Measurements from ENCODE around the gene LMLN.

Gene LMLN

GRCh38 chr3:197970588-197970987 lies 10.6 kb downstream of the LMLN start:
- Mint-ChIP-seq H3K27me3 (no peaks in the 10 kb centered on the region), H3K9me3 (peaks cover 6% of the 10 kb centered on the region), H3K36me3 (peaks cover 6% of the 10 kb centered on the region), H3K4me1 (no peaks in the 10 kb centered on the region), H3K4me3 (no peak overlapping the region), H3K27ac (no peak overlapping the region)
- ATAC-seq: no peak

- ATAC-seq: no peak
- Mint-ChIP-seq H3K9me3 (peaks cover 3% of the 10 kb centered on the region), H3K4me1 (no peaks in the 10 kb centered on the region), H3K36me3 (peaks cover 16% of the 10 kb centered on the region), H3K27ac (no peak overlapping the region), H3K27me3 (no peaks in the 10 kb centered on the region), H3K4me3 (no peak overlapping the region)
Observed at GRCh38 chr3:197974016-197974415, 14.0 kb downstream of the LMLN start.

- Mint-ChIP-seq H3K27me3 (no peaks in the 10 kb centered on the region), H3K27ac (no peak overlapping the region), H3K4me3 (no peak overlapping the region), H3K36me3 (peaks cover 17% of the 10 kb centered on the region), H3K9me3 (peaks cover 3% of the 10 kb centered on the region), H3K4me1 (no peaks in the 10 kb centered on the region)
- ATAC-seq: no peak
Observed at GRCh38 chr3:197975311-197975710, 15.3 kb downstream of the LMLN start.

GRCh38 chr3:197983076-197983475 lies 23.1 kb downstream of the LMLN start:
- Mint-ChIP-seq H3K36me3 (peaks cover 11% of the 10 kb centered on the region), H3K4me1 (peaks cover 13% of the 10 kb centered on the region), H3K9me3 (no peaks in the 10 kb centered on the region), H3K27ac (no peak overlapping the region), H3K27me3 (no peaks in the 10 kb centered on the region), H3K4me3 (no peak overlapping the region)
- ATAC-seq: no peak

GRCh38 chr3:197989651-197990050 lies 29.6 kb downstream of the LMLN start:
- ATAC-seq: no peak
- Mint-ChIP-seq H3K27me3 (no peaks in the 10 kb centered on the region), H3K9me3 (no peaks in the 10 kb centered on the region)

GRCh38 chr3:197994736-197995135 lies 34.7 kb downstream of the LMLN start:
- H3K4me3 Mint-ChIP-seq: no peak overlapping the region
- H3K36me3 Mint-ChIP-seq: peaks cover 43% of the 10 kb centered on the region
- H3K27ac Mint-ChIP-seq: no peak overlapping the region
- no peaks in the 10 kb centered on the region for H3K9me3 Mint-ChIP-seq
- no peaks in the 10 kb centered on the region for H3K27me3 Mint-ChIP-seq
- H3K4me1 Mint-ChIP-seq: no peaks in the 10 kb centered on the region
- ATAC-seq: no peak

More at GRCh38 chr3:197989651-197990050, 29.6 kb downstream of the LMLN start:
- no peaks in the 10 kb centered on the region for H3K4me1 Mint-ChIP-seq
- peaks cover 35% of the 10 kb centered on the region for H3K36me3 Mint-ChIP-seq
- H3K4me3 Mint-ChIP-seq: no peak overlapping the region
- no peak overlapping the region for H3K27ac Mint-ChIP-seq

GRCh38 chr3:197996855-197997254 lies 36.8 kb downstream of the LMLN start:
- peak overlapping the region; percentile 11 for H3K27ac Mint-ChIP-seq

GRCh38 chr3:197997936-197998335 lies 37.9 kb downstream of the LMLN start:
- H3K4me3 Mint-ChIP-seq: no peak overlapping the region
- no peak for ATAC-seq
- no peaks in the 10 kb centered on the region for H3K9me3 Mint-ChIP-seq
- H3K27me3 Mint-ChIP-seq: no peaks in the 10 kb centered on the region
- peaks cover 25% of the 10 kb centered on the region for H3K36me3 Mint-ChIP-seq
- no peaks in the 10 kb centered on the region for H3K4me1 Mint-ChIP-seq
- no peak overlapping the region for H3K27ac Mint-ChIP-seq

More at GRCh38 chr3:197996855-197997254, 36.8 kb downstream of the LMLN start:
- H3K4me1 Mint-ChIP-seq: no peaks in the 10 kb centered on the region
- H3K36me3 Mint-ChIP-seq: peaks cover 36% of the 10 kb centered on the region
- no peak overlapping the region for H3K4me3 Mint-ChIP-seq
- H3K9me3 Mint-ChIP-seq: no peaks in the 10 kb centered on the region
- ATAC-seq: no peak
- no peaks in the 10 kb centered on the region for H3K27me3 Mint-ChIP-seq

- ATAC-seq: no peak
- no peak overlapping the region for H3K27ac Mint-ChIP-seq
- H3K27me3 Mint-ChIP-seq: no peaks in the 10 kb centered on the region
- H3K4me1 Mint-ChIP-seq: no peaks in the 10 kb centered on the region
- H3K36me3 Mint-ChIP-seq: peaks cover 16% of the 10 kb centered on the region
- H3K9me3 Mint-ChIP-seq: no peaks in the 10 kb centered on the region
- H3K4me3 Mint-ChIP-seq: no peak overlapping the region
Observed at GRCh38 chr3:198017090-198017489, 57.1 kb downstream of the LMLN start.

GRCh38 chr3:198018416-198018815 lies 58.4 kb downstream of the LMLN start:
- Mint-ChIP-seq H3K9me3 (no peaks in the 10 kb centered on the region), H3K27me3 (no peaks in the 10 kb centered on the region), H3K4me3 (no peak overlapping the region), H3K4me1 (no peaks in the 10 kb centered on the region), H3K27ac (no peak overlapping the region), H3K36me3 (peaks cover 16% of the 10 kb centered on the region)
- ATAC-seq: no peak

- Mint-ChIP-seq H3K27ac (no peak overlapping the region), H3K4me1 (no peaks in the 10 kb centered on the region), H3K27me3 (no peaks in the 10 kb centered on the region), H3K9me3 (no peaks in the 10 kb centered on the region), H3K4me3 (no peak overlapping the region), H3K36me3 (peaks cover 16% of the 10 kb centered on the region)
- ATAC-seq: no peak
Observed at GRCh38 chr3:198019115-198019514, 59.1 kb downstream of the LMLN start.

GRCh38 chr3:198021320-198021719 lies 61.3 kb downstream of the LMLN start:
- no peak for ATAC-seq

GRCh38 chr3:198022604-198023003 lies 62.6 kb downstream of the LMLN start:
- ATAC-seq: no peak
- no peaks in the 10 kb centered on the region for H3K27me3 Mint-ChIP-seq
- H3K4me3 Mint-ChIP-seq: no peak overlapping the region
- H3K9me3 Mint-ChIP-seq: no peaks in the 10 kb centered on the region
- H3K4me1 Mint-ChIP-seq: no peaks in the 10 kb centered on the region
- H3K27ac Mint-ChIP-seq: no peak overlapping the region
- H3K36me3 Mint-ChIP-seq: peaks cover 35% of the 10 kb centered on the region

More at GRCh38 chr3:198021320-198021719, 61.3 kb downstream of the LMLN start:
- Mint-ChIP-seq H3K27me3 (no peaks in the 10 kb centered on the region), H3K27ac (no peak overlapping the region), H3K9me3 (no peaks in the 10 kb centered on the region), H3K4me3 (no peak overlapping the region), H3K36me3 (peaks cover 22% of the 10 kb centered on the region), H3K4me1 (no peaks in the 10 kb centered on the region)

GRCh38 chr3:198025644-198026043 lies 65.6 kb downstream of the LMLN start:
- no peak for ATAC-seq
- H3K27me3 Mint-ChIP-seq: no peaks in the 10 kb centered on the region
- no peaks in the 10 kb centered on the region for H3K9me3 Mint-ChIP-seq
- H3K4me3 Mint-ChIP-seq: no peak overlapping the region
- no peak overlapping the region for H3K27ac Mint-ChIP-seq
- no peaks in the 10 kb centered on the region for H3K4me1 Mint-ChIP-seq
- H3K36me3 Mint-ChIP-seq: peaks cover 50% of the 10 kb centered on the region

GRCh38 chr3:198026620-198027019 lies 66.6 kb downstream of the LMLN start:
- Mint-ChIP-seq H3K27me3 (no peaks in the 10 kb centered on the region), H3K4me1 (no peaks in the 10 kb centered on the region), H3K4me3 (no peak overlapping the region), H3K9me3 (no peaks in the 10 kb centered on the region), H3K36me3 (peaks cover 52% of the 10 kb centered on the region), H3K27ac (no peak overlapping the region)
- no peak for ATAC-seq

- ATAC-seq: no peak
- Mint-ChIP-seq H3K27ac (no peak overlapping the region), H3K27me3 (no peaks in the 10 kb centered on the region), H3K4me3 (no peak overlapping the region), H3K9me3 (no peaks in the 10 kb centered on the region), H3K4me1 (no peaks in the 10 kb centered on the region), H3K36me3 (peaks cover 46% of the 10 kb centered on the region)
Observed at GRCh38 chr3:198027045-198027798, 67.2 kb downstream of the LMLN start.
